ENCODE measurements around the gene ZNF394.

Gene ZNF394

GRCh38 chr7:99447943-99448342 is 52.1 kb downstream of the ZNF394 start:
- DNase-seq = no peak

GRCh38 chr7:99446096-99446495 is 54.0 kb downstream of the ZNF394 start:
- no peak for DNase-seq
